GM19397 (cell line): ENCODE results near the gene ONECUT2.

Experiments used
- ATAC-seq: cut with Tn5 transposase; IDR thresholded peaks from one replicate; pipeline ENCODE4 v1.9.1; 2021; ENCODE audit warnings: mild to moderate bottlenecking, moderate library complexity; ENCODE audit not compliant: unreplicated experiment

ONECUT2 gene

GRCh38 chr18:57431002-57431382 lies 4.2 kb upstream of the ONECUT2 start:
- no peak for ATAC-seq

- no peak for ATAC-seq
Measured at GRCh38 chr18:57431467-57432080, 3.6 kb upstream of the ONECUT2 start.

DNA sequence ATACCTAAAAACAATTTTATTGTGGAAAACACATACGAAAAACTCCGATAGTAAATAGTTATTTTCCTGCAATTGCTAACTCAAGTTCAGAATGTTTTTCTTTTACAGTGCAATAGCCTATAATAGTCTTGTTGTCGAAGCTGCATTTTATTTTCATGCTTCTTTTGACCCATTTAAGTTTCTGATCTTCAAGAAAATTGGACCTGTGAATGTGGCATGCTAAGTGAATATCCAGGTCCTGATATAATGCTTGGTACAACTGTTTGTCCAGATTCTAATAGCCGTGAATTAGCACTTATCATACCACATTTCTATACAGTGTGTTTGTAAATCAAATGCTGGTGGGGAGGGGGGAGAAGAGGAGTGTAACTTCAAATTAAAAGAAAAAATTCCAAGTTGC lies 3.0 kb upstream of the ONECUT2 start:
- no peak for ATAC-seq

- no peak for ATAC-seq
Measured at GRCh38 chr18:57432751-57433400, 2.3 kb upstream of the ONECUT2 start.

DNA sequence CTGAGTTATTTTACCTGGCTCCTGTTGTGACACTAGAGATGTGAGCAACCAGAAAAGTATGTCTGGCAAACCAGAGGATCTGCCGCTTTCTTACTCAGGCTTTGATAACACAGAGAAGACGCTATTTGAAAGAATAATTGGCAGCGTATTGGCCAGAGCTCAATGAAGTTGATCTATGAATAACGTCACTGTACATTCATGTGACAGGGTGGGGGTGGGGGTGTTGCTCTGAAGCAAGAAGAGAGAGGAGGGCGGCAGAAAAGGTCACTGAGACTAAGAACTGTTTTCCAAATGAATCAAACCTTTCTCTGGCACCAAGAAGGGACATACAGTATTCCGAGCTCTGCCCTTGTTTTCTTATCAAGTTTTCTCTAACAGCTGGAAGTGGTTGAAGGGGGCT lies 1.7 kb upstream of the ONECUT2 start:
- ATAC-seq, result no peak

- ATAC-seq, result no peak
Measured at GRCh38 chr18:57433934-57434535, 1.1 kb upstream of the ONECUT2 start.

DNA sequence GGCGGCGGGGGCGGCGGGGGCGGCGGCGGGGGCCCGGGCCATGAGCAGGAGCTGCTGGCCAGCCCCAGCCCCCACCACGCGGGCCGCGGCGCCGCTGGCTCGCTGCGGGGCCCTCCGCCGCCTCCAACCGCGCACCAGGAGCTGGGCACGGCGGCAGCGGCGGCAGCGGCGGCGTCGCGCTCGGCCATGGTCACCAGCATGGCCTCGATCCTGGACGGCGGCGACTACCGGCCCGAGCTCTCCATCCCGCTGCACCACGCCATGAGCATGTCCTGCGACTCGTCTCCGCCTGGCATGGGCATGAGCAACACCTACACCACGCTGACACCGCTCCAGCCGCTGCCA lies 644 bp downstream of the ONECUT2 start:
- ATAC-seq, result no peak

GRCh38 chr18:57436191-57436964 lies 1.2 kb downstream of the ONECUT2 start:
- no peak for ATAC-seq

- no peak for ATAC-seq
Measured at GRCh38 chr18:57436965-57437333, 1.8 kb downstream of the ONECUT2 start.

- ATAC-seq, result no peak
Measured at GRCh38 chr18:57437402-57437765, 2.2 kb downstream of the ONECUT2 start.

GRCh38 chr18:57437766-57438671 lies 2.8 kb downstream of the ONECUT2 start:
- ATAC-seq, result no peak

GRCh38 chr18:57438743-57439608 lies 3.8 kb downstream of the ONECUT2 start:
- ATAC-seq, result no peak

DNA sequence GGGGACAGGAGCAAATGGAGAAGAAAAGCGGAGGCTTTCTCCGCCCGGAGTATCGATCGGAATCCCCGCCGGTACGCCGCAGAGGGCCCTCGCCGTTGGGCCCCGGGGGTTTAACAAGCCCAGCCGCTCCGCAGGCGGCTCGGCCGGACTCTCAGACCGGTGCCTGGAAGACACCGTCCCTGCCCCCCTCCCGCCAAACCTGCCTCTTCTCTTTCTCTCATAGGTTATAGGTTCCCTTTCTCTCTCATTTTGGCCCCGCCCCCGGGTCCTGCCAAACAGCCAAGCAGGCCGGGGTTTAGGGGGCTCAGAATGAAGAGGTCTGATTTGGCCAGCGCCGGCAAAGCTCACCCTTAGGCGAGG lies 4.4 kb downstream of the ONECUT2 start:
- ATAC-seq, result no peak

GRCh38 chr18:57439985-57440330 lies 4.8 kb downstream of the ONECUT2 start:
- ATAC-seq, result no peak

DNA sequence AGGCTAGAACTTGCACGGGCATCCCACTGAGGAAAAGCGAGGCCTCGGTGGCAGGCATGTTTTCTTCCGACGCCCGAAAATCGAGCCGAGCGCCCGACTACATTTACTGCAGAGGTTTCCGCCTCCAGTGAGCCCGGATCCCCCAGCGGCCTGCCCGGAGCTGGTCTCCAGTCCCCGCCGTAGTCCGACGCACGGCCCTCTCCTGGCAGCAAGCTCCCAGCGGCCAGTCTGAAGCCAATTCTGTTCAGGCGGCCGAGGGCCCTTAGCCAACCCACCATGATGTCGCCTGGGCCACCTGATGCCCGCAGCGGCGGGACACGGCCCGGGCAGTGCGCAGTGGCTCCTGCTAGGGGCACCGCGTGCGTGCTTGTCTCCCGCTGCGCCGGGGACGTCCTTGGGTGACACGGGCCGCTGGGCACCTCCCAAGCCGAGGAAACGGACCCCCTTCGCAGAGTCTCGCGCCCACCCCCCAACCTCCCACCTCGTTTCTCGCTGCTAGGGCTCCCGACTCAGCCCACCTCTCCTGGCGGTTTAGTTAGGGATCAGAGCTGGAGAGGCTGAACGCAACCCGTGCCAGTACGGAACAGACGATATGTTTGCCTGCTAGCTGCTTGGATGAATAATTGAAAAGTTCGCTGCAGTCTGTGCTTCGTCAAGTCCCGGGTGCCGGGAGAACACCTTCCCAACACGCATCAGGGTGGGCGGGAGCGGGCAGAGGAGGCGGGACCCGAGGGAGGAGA lies 5.3 kb downstream of the ONECUT2 start:
- no peak for ATAC-seq

GRCh38 chr18:57441071-57441794 lies 6.1 kb downstream of the ONECUT2 start:
- ATAC-seq, result no peak

GRCh38 chr18:57443247-57443646 lies 8.1 kb downstream of the ONECUT2 start:
- no peak for ATAC-seq

- ATAC-seq, result no peak
Measured at GRCh38 chr18:57443702-57444101, 8.5 kb downstream of the ONECUT2 start.

DNA sequence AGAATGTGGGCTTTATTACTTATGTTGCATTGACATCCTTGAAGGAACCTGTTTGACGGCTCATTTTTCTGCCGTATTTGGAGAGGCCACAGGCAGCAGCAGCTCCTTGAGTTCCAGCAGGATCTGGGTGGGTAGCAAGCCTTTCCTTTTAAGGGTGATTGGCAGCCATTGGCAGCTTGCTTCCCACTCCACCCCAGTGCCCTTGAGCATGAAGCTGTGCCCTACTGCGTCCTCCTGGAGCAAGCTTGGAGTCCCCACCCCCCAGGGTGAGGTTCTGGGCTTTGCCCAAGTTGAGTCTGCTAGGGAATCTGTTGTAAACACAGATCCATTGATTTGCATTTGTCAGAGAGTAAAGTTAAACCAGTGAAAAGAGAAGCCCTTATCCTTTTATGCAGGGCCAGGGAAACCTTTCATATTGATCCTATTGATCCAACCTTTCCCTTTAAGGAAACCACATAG lies 9.2 kb downstream of the ONECUT2 start:
- no peak for ATAC-seq
